Activated naive CD8-positive, alpha-beta T cell treated with anti-CD3 and anti-CD28 coated beads for 36 hours (primary cell): ENCODE data around the gene MEPCE. TPM values are rescaled to one million over a fixed set of nuclear protein-coding genes. Genes with fewer than 3 reads are reported as not detected.

ENCODE experiments used
- DNase-seq: peaks from one replicate; pipeline ENCODE4 v3.0.0; 2021
- H3K27ac Mint-ChIP-seq: one replicate; pipeline ENCODE4 v1.8.0; 2022; ENCODE audit warnings: mild to moderate bottlenecking, moderate library complexity, mixed read lengths
- H3K27me3 Mint-ChIP-seq: one replicate; pipeline ENCODE4 v1.8.0; 2022; ENCODE audit warnings: mild to moderate bottlenecking, mixed read lengths
- H3K36me3 Mint-ChIP-seq: one replicate; pipeline ENCODE4 v1.8.0; 2021; ENCODE audit warnings: mild to moderate bottlenecking, mixed read lengths
- H3K4me1 Mint-ChIP-seq: one replicate; pipeline ENCODE4 v1.8.0; 2021; ENCODE audit warnings: mixed read lengths
- H3K4me3 Mint-ChIP-seq: one replicate; pipeline ENCODE4 v1.8.0; 2022; ENCODE audit warnings: mild to moderate bottlenecking, moderate library complexity, mixed read lengths
- H3K9me3 Mint-ChIP-seq: one replicate; pipeline ENCODE4 v1.8.0; 2022; ENCODE audit warnings: mixed read lengths
- total RNA-seq, 2 experiments: library from RNA; stranded (reverse); gene quantifications; one replicate each; pipeline ENCODE4 v1.2.3, GENCODE V29; 2021

Gene MEPCE
- total RNA-seq, 2 experiments from 2014 or later = 60.1 to 65.4 TPM

DNA sequence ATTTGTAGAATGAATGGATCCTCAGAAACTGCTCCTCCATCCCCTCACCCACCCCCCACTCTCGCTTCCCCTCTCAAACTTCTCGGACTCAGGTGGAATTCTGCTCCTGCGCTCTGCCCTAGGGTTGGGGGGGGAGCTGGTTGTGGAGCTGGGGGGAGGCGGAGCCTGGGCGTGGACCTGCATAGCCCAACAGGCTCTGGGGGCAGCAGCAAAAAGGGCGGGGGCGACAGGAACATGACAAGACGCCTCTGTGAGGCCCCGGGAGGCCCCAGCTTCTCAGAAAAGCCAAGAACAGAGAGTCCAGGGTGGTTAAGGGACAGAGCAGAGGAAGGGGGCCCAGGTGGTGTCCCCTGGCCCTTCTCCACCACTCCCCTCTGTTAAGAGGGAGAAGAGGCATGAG, 45.9 kb downstream of the MEPCE start:
- Mint-ChIP-seq H3K4me1 (peaks cover 44% of the 10 kb centered on the region), H3K36me3 (peaks cover 25% of the 10 kb centered on the region), H3K4me3 (peak overlapping the region; percentile 83), H3K27me3 (no peaks in the 10 kb centered on the region), H3K9me3 (no peaks in the 10 kb centered on the region), H3K27ac (peak overlapping the region; percentile 89)
- DNase-seq = peak; percentile 46

- DNase-seq = no peak
- Mint-ChIP-seq H3K9me3 (no peaks in the 10 kb centered on the region), H3K36me3 (peaks cover 25% of the 10 kb centered on the region), H3K27ac (peak overlapping the region; percentile 89), H3K4me3 (peak overlapping the region; percentile 83), H3K4me1 (peaks cover 41% of the 10 kb centered on the region), H3K27me3 (no peaks in the 10 kb centered on the region)
Observed at GRCh38 chr7:100476101-100476780, 46.6 kb downstream of the MEPCE start.

GRCh38 chr7:100476903-100477870, 47.6 kb downstream of the MEPCE start:
- Mint-ChIP-seq H3K27ac (peak overlapping the region; percentile 89), H3K9me3 (no peaks in the 10 kb centered on the region), H3K27me3 (no peaks in the 10 kb centered on the region), H3K4me1 (peaks cover 42% of the 10 kb centered on the region), H3K4me3 (peak overlapping the region; percentile 83), H3K36me3 (peaks cover 25% of the 10 kb centered on the region)
- peak; percentile 75 for DNase-seq

GRCh38 chr7:100477871-100478267, 48.2 kb downstream of the MEPCE start:
- peak overlapping the region; percentile 83 for H3K4me3 Mint-ChIP-seq
- H3K9me3 Mint-ChIP-seq = no peaks in the 10 kb centered on the region
- peaks cover 23% of the 10 kb centered on the region for H3K36me3 Mint-ChIP-seq
- DNase-seq = no peak
- H3K27ac Mint-ChIP-seq = peak overlapping the region; percentile 92
- no peaks in the 10 kb centered on the region for H3K27me3 Mint-ChIP-seq
- peaks cover 46% of the 10 kb centered on the region for H3K4me1 Mint-ChIP-seq

DNA sequence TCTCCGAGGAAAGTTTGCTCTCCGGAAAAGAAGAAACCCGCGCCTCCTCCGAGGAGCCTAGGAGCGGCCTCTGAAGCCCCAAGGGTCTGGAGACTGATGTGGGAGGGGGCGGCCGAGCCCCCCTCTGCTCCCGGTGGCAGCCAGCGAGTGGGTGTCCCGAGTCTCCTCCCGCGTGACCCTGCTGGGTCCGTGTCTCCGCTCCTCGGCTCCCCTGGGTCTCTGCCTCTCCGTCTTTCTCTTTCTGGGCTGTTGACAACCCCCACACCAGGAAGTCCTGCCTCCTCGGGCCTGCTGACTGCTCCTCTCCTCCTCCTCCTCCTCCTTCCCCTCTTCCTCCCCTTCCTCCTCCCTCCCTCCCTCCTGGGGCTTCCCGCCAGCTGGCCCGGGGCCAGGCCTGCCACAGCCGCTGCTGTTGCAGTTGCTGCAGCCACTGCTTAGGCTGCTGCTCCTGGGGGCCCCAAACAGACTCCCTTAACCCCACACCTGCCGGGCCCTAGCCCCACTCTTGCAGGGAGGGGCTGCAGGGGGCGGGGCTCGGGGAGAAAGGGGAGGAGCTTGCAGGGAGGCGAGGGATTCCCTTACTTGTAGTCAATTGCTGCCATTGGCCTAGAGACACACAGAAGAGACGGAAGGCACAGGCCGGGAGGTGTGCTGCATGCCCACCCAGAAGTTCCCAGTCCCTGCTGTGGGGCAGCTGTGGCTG, 49.5 kb downstream of the MEPCE start, which contains the start of gene TSC22D4:
TSC22D4 (minus strand) TSS at position 257 of the 703 bp plus-strand sequence. CDS start 1,176 bp downstream, outside the sequence.
- Mint-ChIP-seq H3K27me3 (no peaks in the 10 kb centered on the region), H3K4me1 (peaks cover 37% of the 10 kb centered on the region), H3K27ac (peak within 1 kb of the TSS; percentile 92), H3K36me3 (peaks cover 18% of the 10 kb centered on the region), H3K4me3 (peak within 1 kb of the TSS; percentile 83), H3K9me3 (no peaks in the 10 kb centered on the region)
- peak; percentile 92 for DNase-seq

- H3K4me1 Mint-ChIP-seq = peaks cover 18% of the 10 kb centered on the region
- H3K27ac Mint-ChIP-seq = no peak overlapping the region
- no peaks in the 10 kb centered on the region for H3K27me3 Mint-ChIP-seq
- H3K4me3 Mint-ChIP-seq = no peak overlapping the region
- H3K9me3 Mint-ChIP-seq = no peaks in the 10 kb centered on the region
- peaks cover 6% of the 10 kb centered on the region for H3K36me3 Mint-ChIP-seq
- DNase-seq = no peak
Observed at GRCh38 chr7:100481466-100481865, 51.8 kb downstream of the MEPCE start.

GRCh38 chr7:100482728-100483089, 53.1 kb downstream of the MEPCE start:
- no peak overlapping the region for H3K27ac Mint-ChIP-seq

GRCh38 chr7:100483090-100483721, 53.6 kb downstream of the MEPCE start:
- Mint-ChIP-seq H3K4me3 (peak overlapping the region; percentile 81), H3K27me3 (no peaks in the 10 kb centered on the region), H3K4me1 (peaks cover 14% of the 10 kb centered on the region), H3K9me3 (no peaks in the 10 kb centered on the region), H3K27ac (no peak overlapping the region), H3K36me3 (no peaks in the 10 kb centered on the region)
- DNase-seq = peak; percentile 90

More at GRCh38 chr7:100482728-100483089, 53.1 kb downstream of the MEPCE start:
- Mint-ChIP-seq H3K27me3 (no peaks in the 10 kb centered on the region), H3K4me3 (peak overlapping the region; percentile 81), H3K9me3 (no peaks in the 10 kb centered on the region), H3K36me3 (no peaks in the 10 kb centered on the region), H3K4me1 (peaks cover 14% of the 10 kb centered on the region)
- no peak for DNase-seq

Other genes with a start within 250 kb of the MEPCE start
- gene PVRIG, start 209.9 kb upstream of the MEPCE start, total RNA-seq = 10 to 100 TPM; 33.4 to 34.5 TPM
- gene SPDYE3, start 122.1 kb upstream of the MEPCE start, total RNA-seq = not detected
- 10 to 100 TPM; 24.5 to 28.3 TPM for gene PILRB, start 71.7 kb upstream of the MEPCE start, total RNA-seq
- gene PILRA, start 56.3 kb upstream of the MEPCE start, total RNA-seq = under 1 TPM; 0.68 TPM
- gene ZCWPW1, start 1.1 kb upstream of the MEPCE start, total RNA-seq = 1 to 10 TPM; 2.9 to 3.0 TPM
- gene PPP1R35, start 6.7 kb downstream of the MEPCE start, total RNA-seq = 10 to 100 TPM; 45.7 to 46.4 TPM
- 1 to 10 TPM; 1.0 to 1.5 TPM for gene SPACDR, start 34.4 kb downstream of the MEPCE start, total RNA-seq
- gene TSC22D4, start 49.4 kb downstream of the MEPCE start, total RNA-seq = 10 to 100 TPM; 81.4 to 83.7 TPM
- gene NYAP1, start 54.1 kb downstream of the MEPCE start, total RNA-seq = under 1 TPM; 0.29 to 0.34 TPM
- 10 to 100 TPM; 52.4 to 55.4 TPM for gene AGFG2, start 109.4 kb downstream of the MEPCE start, total RNA-seq
- gene SAP25, start 144.1 kb downstream of the MEPCE start, total RNA-seq = 1 to 10 TPM; 4.4 to 6.0 TPM
- 10 to 100 TPM; 65.6 to 68.1 TPM for gene LRCH4, start 156.3 kb downstream of the MEPCE start, total RNA-seq
- gene FBXO24, start 156.5 kb downstream of the MEPCE start, total RNA-seq = under 1 TPM; 0.54 to 0.80 TPM
- 1 to 10 TPM; 4.0 TPM for gene PCOLCE, start 172.5 kb downstream of the MEPCE start, total RNA-seq
- 10 to 100 TPM in 1 of 2 experiments, 1 to 10 TPM in 1; 9.7 to 10.0 TPM for gene MOSPD3, start 182.7 kb downstream of the MEPCE start, total RNA-seq
- 10 to 100 TPM; 10.9 to 11.1 TPM for gene TFR2, start 211.7 kb downstream of the MEPCE start, total RNA-seq
- not detected for gene ACTL6B, start 226.6 kb downstream of the MEPCE start, total RNA-seq
- gene GNB2, start 243.9 kb downstream of the MEPCE start, total RNA-seq = 100 to 1,000 TPM; 200 to 202 TPM